Omental fat pad (tissue), 4 donors: ENCODE measurements around the gene DYSF. TPM values are rescaled to one million over a fixed set of nuclear protein-coding genes. Genes with fewer than 3 reads are reported as not detected.

ENCODE experiments used
- ATAC-seq: fragments of 150-250 bp; one replicate; pipeline ENCODE4 v1.9.1; 2016; ENCODE audit warnings: mild to moderate bottlenecking, moderate library complexity; ENCODE audit not compliant: low FRiP score
- DNase-seq: peaks from one replicate; pipeline ENCODE4 v3.0.0-alpha.2; 2019; ENCODE audit warnings: low spot score
- CTCF ChIP-seq, 3 donors: fragments of 450-650 bp; IDR thresholded peaks; one replicate each; pipeline ENCODE4 v1.5.1; 2016 to 2017; ENCODE audit warnings: antibody characterized with exemption in 3 of 3, mild to moderate bottlenecking in 3 of 3, moderate library complexity in 2 of 3
- total RNA-seq, 4 donors: library from RNA; depleted of rRNA; stranded (reverse); fragments of >200 nt; gene quantifications; one replicate each; pipeline ENCODE4 v1.1.0, GENCODE V29; 2016

The DYSF gene
- total RNA-seq, 4 donors from 2014 or later, result 7.9 to 70.5 (median 17.8) TPM

- ATAC-seq (no peak), DNase-seq (no peak)
- no peak for TF ChIP-seq CTCF (IDR thresholded peaks at IDR 0.05)
Observed at GRCh38 chr2:71526975-71527374, 73.6 kb downstream of the DYSF start.

GRCh38 chr2:71528131-71528591, 74.8 kb downstream of the DYSF start:
- ATAC-seq, result no peak
- no peak for TF ChIP-seq CTCF (IDR thresholded peaks at IDR 0.05)
- no peak for DNase-seq

- no peak for DNase-seq
- no peak for TF ChIP-seq CTCF (IDR thresholded peaks at IDR 0.05)
- no peak for ATAC-seq
Observed at GRCh38 chr2:71528749-71529148, 75.4 kb downstream of the DYSF start.

- DNase-seq, result no peak
- TF ChIP-seq CTCF (IDR thresholded peaks at IDR 0.05), result no peak
- no peak for ATAC-seq
Observed at GRCh38 chr2:71530211-71530610, 76.8 kb downstream of the DYSF start.

- DNase-seq (no peak), ATAC-seq (no peak)
- no peak for TF ChIP-seq CTCF (IDR thresholded peaks at IDR 0.05)
Observed at GRCh38 chr2:71530641-71531332, 77.4 kb downstream of the DYSF start.

- no peak for DNase-seq
- no peak for TF ChIP-seq CTCF (IDR thresholded peaks at IDR 0.05)
- no peak for ATAC-seq
Observed at GRCh38 chr2:71531522-71532047, 78.2 kb downstream of the DYSF start.

GRCh38 chr2:71532327-71532726, 79.0 kb downstream of the DYSF start:
- no peak for ATAC-seq
- TF ChIP-seq CTCF (IDR thresholded peaks at IDR 0.05), result no peak
- DNase-seq, result no peak
